GM23338 (cell line): ENCODE measurements around the gene PPP2R1A.

Experiments
- CTCF ChIP-seq, 2 experiments: fragments of 200-600 bp in 1 of 2; sonication (generic) in 1 of 2; conservative IDR thresholded peaks; 2 replicates each; pipeline versions ENCODE4 v1.5.1 to v1.6.1; 2016 to 2017; ENCODE audit warnings: antibody characterized with exemption in 2 of 2, low read depth in 2 of 2, mild to moderate bottlenecking in 2 of 2, moderate library complexity in 1 of 2
- EZH2 ChIP-seq: fragments of 200-600 bp; sonication (generic); IDR thresholded peaks from one replicate; pipeline ENCODE4 v1.8.0; 2017; ENCODE audit warnings: antibody characterized with exemption, mild to moderate bottlenecking, low read depth; ENCODE audit not compliant: unreplicated experiment
- EZH2phosphoT487 ChIP-seq: fragments of 200-600 bp; sonication (generic); IDR thresholded peaks from one replicate; pipeline ENCODE4 v1.8.1; 2018; ENCODE audit warnings: antibody characterized with exemption; ENCODE audit not compliant: unreplicated experiment
- POLR2AphosphoS5 ChIP-seq: IDR thresholded peaks from 2 replicates; pipeline ENCODE4 v1.6.1; 2016; ENCODE audit warnings: antibody characterized with exemption, low read depth

GRCh38 chr19:52200044-52200443, 10.2 kb downstream of the PPP2R1A start:
- no peak for TF ChIP-seq EZH2
- TF ChIP-seq CTCF (conservative IDR thresholded peaks at IDR 0.05; ENCODE audit: low read depth in 2 of 2) = no peak
- no peak for TF ChIP-seq EZH2phosphoT487
- no peak for TF ChIP-seq POLR2AphosphoS5
